ENCODE results near the gene NALF2.
A peak's percentile ranks its signal among the peaks of the same experiment; 100 is the strongest.

Gene NALF2

GRCh38 chrX:69503782-69504625 is at the start of gene NALF2:
TSS of gene NALF2 (plus strand) at chrX:69504326. CDS start at chrX:69505283, 957 bp downstream.
- DNase-seq: peak; percentile 79

- DNase-seq: no peak
Measured at GRCh38 chrX:69457756-69458155, 46.4 kb upstream of the NALF2 start.

GRCh38 chrX:69466546-69466945 is 37.6 kb upstream of the NALF2 start:
- DNase-seq: no peak

DNA sequence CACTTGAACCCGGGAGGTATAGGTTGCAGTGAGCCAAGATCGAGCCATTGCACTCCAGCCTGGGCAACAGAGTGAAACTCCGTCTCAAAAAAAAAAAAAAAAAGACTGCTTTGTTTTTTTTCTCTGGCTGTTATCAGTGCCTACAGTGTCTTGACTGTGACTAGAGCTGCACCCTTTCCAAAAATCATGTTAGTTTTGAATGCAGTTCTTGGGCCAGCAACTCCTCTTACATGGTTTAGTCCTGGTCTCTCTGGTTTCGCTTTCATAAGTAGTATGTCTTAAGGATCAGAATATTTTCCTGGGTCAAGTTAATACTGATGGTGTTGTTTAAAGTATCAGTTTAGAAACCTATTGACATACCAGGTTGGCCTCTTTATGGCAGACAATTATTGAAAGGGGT is 34.2 kb upstream of the NALF2 start:
- DNase-seq: no peak

DNA sequence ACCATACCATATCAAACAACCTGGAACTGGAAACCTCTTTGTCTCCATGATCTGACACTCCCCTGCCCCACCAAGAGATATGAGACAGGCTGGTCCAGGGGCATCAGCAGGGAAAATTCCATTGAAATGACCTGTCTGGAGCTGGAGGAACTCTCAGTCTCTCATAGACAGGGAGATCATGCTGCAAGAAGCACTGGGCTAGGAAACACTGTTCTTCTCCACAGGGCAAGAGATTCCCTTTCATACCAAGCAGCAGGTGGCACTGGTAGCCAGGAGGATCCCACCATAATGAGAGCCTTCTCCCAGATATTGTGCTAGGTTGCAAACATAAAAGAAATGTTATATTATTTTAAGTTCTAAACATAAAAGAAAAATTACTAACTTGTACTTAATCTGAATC is 14.5 kb upstream of the NALF2 start:
- no peak for DNase-seq

DNA sequence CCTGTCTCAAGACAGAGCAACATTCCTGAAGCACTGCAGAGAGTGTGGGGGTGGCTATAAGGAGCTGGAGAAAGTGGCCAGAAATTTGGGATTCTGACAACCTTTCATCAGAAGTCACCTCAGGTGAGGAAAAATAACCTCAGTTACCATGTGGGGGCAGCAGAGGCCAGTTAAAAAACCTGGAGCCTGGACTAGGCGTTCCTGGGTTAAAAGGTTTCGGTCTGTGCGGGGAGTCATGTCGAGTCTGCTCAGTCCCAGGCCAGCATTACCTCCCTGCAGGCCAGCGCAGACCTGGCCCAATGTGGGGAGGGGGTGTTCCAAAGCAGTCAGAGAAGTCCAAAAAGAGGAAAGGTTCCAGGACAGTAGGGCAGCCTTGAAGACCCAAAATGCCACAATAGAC is 10.9 kb upstream of the NALF2 start:
- peak; percentile 46 for DNase-seq

- no peak for DNase-seq
Measured at GRCh38 chrX:69493766-69494165, 10.4 kb upstream of the NALF2 start.

- no peak for DNase-seq
Measured at GRCh38 chrX:69496183-69496582, 7.9 kb upstream of the NALF2 start.

DNA sequence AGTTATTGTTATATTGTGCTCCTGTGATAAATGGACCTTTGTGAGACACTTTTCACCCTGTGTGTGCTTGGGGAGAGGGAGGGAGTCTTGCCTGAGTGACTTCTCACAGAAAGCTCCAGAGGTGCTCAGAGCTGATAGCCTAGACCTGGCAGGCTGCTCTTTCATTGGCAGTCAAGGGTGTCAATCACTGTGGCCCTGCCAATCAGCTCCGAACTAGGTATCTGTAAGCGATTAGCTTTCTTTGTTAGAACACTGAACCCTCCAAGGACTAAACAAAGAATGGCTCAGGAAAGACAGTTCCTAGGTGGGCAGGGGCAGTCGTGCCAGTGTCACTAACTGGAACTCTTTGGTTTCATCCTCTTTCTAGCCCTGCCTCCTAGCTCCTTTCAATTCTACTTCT is 2.7 kb upstream of the NALF2 start:
- no peak for DNase-seq

GRCh38 chrX:69503228-69503781 is 821 bp upstream of the NALF2 start:
- DNase-seq: no peak

DNA sequence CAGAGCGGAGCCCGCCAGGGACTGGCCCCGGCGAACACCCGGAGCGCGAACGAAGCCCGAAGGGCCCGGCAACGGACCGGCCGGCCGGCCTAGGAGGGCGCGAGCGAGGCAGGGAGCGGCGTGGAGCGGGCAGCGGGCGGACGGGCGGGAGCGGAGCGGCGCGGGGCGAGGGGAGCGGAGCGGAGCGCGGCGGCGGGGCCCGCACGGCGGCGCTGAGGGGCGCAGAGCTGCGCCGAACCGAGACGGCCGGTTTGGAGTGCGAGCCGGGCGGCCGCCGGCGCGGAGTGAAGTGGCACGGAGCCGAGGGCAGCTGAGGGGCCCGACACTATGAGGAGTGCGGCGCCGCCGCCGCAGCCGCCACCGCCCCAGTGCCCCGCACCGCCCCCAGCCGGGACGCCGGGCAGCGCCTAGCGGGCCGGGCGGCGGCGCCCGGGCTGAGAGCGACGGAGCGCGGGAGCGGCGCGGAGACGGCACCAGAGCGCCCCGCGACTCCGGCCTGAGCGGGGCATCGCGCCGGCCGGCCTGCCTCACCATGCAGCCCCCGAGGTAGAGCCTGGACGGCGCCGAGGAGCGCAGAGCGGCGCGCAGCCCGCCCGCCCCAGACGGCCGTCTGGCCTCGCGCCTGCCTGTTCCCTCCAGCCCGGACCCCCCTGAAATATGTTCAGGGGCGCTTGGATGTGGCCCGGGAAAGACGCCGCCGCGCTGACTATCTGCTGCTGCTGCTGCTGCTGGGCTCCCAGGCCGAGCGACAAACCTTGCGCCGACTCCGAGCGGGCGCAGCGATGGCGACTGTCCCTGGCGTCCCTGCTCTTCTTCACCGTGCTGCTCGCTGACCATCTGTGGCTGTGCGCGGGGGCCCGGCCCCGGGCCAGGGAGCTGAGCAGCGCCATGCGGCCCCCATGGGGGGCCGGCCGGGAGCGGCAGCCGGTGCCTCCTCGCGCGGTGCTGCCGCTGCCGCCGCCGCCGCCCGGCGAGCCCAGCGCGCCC is 793 bp downstream of the NALF2 start:
- no peak for DNase-seq

- no peak for DNase-seq
Measured at GRCh38 chrX:69505772-69506616, 1.9 kb downstream of the NALF2 start.

- no peak for DNase-seq
Measured at GRCh38 chrX:69506617-69507499, 2.7 kb downstream of the NALF2 start.

GRCh38 chrX:69507500-69507789 is 3.3 kb downstream of the NALF2 start:
- no peak for DNase-seq

- DNase-seq: no peak
Measured at GRCh38 chrX:69508610-69509009, 4.5 kb downstream of the NALF2 start.

GRCh38 chrX:69510137-69510715 is 6.1 kb downstream of the NALF2 start:
- DNase-seq: no peak

- no peak for DNase-seq
Measured at GRCh38 chrX:69510914-69511513, 6.9 kb downstream of the NALF2 start.

DNA sequence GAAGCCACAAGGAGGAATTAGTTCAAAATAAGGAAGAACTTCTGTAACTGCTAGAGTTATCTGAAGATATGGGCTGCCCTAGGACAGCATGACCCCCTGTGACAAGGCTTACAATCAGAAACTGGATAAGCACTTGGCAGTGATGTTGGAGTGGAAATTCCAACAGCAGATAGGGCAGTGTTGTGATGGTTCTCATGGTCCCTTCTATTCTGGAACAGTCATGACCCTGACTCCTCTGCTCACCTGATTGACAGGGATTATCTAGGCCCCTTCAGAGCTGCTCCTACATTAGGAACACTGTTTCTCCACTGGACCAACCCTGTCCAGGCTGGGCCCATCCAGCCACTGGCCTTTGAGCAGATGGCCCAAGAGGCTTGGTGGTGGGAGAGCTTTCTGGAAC is 17.9 kb downstream of the NALF2 start:
- DNase-seq: no peak

DNA sequence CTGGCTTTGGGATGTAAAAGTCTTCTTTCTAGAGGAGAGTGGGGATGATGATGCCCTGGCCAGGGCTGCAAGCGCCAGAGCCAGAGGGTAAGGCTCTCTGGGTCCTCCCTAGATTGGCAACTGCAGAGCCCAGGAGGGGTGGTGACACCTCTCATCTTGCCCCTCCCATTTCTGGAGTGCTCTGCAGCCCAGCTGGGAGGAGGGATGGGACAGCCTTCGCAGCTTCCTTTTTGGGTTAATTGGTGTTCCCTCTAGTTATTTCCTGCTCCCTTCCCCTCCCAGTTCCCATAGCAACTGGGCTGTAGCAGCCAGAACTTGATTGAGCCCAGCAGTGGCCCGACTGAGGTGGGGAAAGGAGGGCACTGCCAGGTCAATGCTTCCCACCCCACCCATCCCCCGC is 19.2 kb downstream of the NALF2 start:
- DNase-seq: no peak

DNA sequence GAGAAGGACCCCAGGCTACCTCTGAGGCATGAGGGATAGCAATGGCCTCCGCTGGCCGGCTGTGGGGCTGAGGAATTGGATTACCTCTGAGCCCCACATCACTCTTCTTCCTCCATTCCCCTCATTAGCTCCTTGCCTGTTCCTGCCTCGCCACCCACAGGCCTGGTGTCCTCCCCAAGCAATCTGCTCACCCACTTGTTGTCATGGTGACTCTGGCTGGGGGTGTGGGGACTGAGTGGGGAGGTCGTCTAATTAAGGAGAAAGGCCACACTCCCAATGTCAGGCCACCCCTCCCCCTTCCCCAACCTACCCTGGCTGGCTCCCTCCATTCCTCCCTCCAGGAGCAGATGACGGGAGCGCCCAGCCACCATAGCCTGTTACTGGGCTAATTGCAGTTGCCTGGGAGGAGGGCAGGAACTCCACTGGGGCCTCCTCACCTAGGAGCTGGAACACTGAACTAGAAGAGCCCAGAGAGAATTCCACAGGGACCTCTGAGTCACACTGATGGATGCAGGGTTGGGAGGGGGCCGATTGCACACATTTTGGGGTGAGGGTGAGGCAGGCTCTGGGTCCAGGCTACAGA is 20.7 kb downstream of the NALF2 start:
- no peak for DNase-seq

All from right forelimb (tissue), 1 donor.